Stimulated activated CD8-positive, alpha-beta memory T cell treated with anti-CD3 and anti-CD28 coated beads, Interleukin-7, amount 100 ng/mL, for 1 hour (primary cell): ENCODE results near the gene REELD1.
A peak's percentile ranks its signal among the peaks of the same experiment; 100 is the strongest.

ENCODE experiments used
- DNase-seq, 2 donors: peaks; one replicate each; pipeline ENCODE4 v3.0.0-alpha.2; 2020; ENCODE audit warnings: low read depth in 2 of 2

The REELD1 gene

GRCh38 chr4:146224326-146224966 lies 10.1 kb downstream of the REELD1 start:
- no peak for DNase-seq

- no peak for DNase-seq
Observed at GRCh38 chr4:146229406-146229805, 15.1 kb downstream of the REELD1 start.

- DNase-seq, result no peak
Observed at GRCh38 chr4:146232131-146232722, 17.9 kb downstream of the REELD1 start.

- no peak for DNase-seq
Observed at GRCh38 chr4:146235654-146236177, 21.4 kb downstream of the REELD1 start.

DNA sequence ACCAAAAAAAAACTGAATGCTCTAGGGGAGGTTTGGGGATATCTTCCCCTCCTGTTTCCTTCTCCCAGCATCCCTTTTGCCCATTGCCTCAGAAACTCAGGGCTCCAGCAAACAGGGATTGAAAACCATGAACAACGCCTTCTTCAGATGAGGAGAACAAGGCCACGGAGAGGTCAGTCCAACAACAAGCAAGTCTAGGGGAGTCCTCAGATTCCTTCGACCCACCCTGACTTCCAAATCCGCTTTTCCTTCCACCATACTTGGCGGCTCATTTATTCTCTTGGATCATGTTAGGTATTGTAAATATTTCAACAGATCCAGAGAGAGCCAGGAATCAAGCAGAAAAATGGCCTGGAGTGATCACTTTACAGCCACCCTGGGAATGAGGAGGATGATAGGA lies 21.9 kb downstream of the REELD1 start:
- DNase-seq, result no peak

- no peak for DNase-seq
Observed at GRCh38 chr4:146237092-146237491, 22.8 kb downstream of the REELD1 start.

GRCh38 chr4:146238107-146238506 lies 23.8 kb downstream of the REELD1 start:
- no peak for DNase-seq

DNA sequence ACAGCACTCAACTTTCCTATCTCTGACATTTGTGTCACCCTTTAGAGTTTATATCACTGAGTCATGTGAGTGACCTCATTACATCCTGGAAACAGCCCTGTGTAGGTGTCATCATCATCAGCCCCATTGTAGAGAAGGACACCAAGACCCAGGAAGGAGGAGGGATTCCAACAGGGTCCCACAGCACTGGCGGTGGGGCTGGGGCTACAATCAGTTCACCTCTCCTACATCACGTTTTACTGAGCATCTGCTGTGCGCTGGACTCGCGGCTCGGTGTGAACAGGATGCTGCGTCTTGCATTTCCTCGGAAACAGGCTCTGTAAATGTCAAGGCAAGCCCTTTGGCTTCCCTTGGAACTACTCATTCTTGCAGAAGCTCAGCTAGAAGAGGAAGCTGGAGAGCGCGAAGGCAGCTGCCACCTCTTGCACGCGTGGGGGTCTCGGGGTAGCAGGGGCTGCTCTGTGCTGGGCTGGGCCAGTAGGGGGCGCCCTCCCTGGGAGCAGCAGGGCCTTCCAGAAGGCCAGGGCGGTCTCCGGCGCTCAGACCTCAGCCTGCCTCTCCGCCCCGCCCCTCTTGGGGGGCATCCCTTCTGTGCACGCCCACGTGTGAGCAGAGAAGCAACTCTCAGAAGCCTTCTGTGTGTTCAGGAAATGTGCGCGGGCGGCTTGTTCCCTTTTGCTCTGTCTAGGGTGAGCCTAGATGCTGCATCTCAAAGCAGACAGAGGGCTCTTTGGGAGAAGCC lies 29.0 kb downstream of the REELD1 start:
- DNase-seq, result peak in 1 of 2 donors; percentile 3

- DNase-seq, result no peak
Observed at GRCh38 chr4:146243883-146244277, 29.5 kb downstream of the REELD1 start.

- no peak for DNase-seq
Observed at GRCh38 chr4:146244496-146244895, 30.2 kb downstream of the REELD1 start.

GRCh38 chr4:146245246-146245645 lies 30.9 kb downstream of the REELD1 start:
- DNase-seq, result no peak

DNA sequence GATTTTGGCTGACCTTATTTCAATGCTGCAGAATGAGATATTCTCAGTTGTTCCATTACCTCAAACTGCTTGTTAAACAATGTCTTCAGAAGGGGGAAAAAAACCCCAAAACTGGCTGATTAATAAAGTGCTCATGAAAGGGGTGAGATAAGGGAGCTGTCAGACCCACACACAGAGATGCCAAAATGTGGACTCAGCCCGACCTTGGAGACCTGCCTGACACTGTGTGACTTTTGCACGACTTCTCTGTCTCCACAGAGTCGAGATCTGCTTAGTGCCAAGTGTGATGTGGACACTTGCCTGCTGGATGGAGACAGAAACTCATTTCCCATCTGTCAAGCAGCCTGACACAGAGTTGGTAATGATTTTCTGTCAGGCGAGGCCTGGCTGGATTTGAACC lies 31.5 kb downstream of the REELD1 start:
- DNase-seq, result no peak

- DNase-seq, result no peak
Observed at GRCh38 chr4:146246381-146246780, 32.0 kb downstream of the REELD1 start.

- DNase-seq, result no peak
Observed at GRCh38 chr4:146247356-146247755, 33.0 kb downstream of the REELD1 start.

DNA sequence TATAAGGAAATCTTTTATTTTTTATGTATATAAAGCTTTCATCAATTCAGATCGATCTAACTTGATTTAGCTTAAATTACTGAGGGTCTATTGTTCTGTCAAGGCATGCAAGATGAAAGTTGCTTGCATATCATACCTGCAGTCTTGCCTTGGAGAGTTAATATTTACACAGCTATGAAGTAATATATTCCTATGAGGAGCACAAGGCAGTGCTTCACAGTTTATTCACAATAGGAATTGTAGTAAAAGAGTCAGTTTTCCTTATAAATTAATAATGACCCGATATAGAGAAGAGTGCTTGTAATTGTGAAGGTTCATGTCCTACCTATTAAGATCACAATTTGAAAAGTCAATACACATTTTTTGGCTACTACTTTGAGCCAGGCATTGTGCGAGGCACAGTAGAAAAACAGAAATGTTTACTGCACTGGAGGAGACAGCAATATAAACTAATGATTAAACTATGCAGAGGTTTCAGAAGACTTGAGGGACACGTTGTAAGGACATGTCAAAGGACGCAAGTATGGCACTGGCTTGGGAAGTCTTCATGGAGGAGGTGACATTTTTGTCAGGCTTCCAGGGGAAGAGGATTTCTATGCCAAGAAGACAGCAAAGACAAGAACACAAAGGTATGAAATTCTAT lies 38.8 kb downstream of the REELD1 start:
- DNase-seq, result no peak

GRCh38 chr4:146255463-146255862 lies 41.1 kb downstream of the REELD1 start:
- no peak for DNase-seq

- DNase-seq, result no peak
Observed at GRCh38 chr4:146255874-146256273, 41.5 kb downstream of the REELD1 start.

GRCh38 chr4:146256328-146256727 lies 42.0 kb downstream of the REELD1 start:
- no peak for DNase-seq

DNA sequence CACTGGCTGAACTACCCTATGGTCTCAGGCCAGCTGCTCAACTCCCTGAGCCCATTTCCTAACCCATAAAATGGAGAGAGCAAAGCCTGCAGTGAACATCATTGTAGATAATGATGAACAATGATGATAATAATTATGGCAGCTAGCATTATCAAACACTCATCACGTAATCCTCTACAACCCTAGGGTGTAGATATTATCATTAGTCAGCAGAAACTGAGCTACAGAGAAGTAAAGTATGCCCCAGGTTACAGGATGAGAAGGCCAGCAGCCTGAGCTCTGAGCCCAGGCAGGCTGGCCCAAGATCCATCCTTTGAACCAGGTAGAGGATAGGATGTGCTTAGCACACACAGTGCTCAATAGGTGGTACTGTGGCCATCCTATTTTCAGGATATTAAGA lies 43.2 kb downstream of the REELD1 start:
- DNase-seq, result no peak

GRCh38 chr4:146260521-146260920 lies 46.2 kb downstream of the REELD1 start:
- DNase-seq, result no peak

DNA sequence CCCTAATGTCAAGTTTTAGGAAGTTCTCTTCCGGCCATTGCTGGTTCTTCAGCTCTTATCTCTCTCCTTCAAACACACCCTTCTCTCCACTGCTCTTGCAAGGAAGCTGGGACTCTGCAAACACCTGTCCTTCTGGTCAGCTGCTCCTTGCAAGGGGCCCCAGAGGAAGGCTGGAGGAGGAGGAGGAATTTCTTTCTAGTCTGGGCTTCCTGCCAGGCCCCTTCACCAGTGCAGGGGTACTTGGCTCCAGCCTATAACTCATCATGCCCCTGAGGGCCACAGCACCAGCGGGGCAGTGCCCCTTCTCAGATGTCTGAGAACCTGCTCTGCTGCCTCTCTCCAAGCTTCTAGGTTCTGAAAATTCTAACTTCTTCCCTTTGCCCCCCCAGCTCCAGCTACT lies 46.7 kb downstream of the REELD1 start:
- DNase-seq, result no peak

GRCh38 chr4:146263793-146264192 lies 49.5 kb downstream of the REELD1 start:
- no peak for DNase-seq
